Epithelial cell of esophagus (primary cell): ENCODE data around the gene TRIM17.

Experiments used
- DNase-seq: peaks from one replicate; pipeline ENCODE4 v3.0.0; 2010; ENCODE audit warnings: low read depth
- H3K4me3 ChIP-seq: 2 replicates; pipeline ENCODE4 v1.5.1; 2011; ENCODE audit warnings: mild to moderate bottlenecking, low read length, control low read depth
- TF ChIP-seq, protein P1 (sequence below): IDR thresholded peaks from 2 replicates; pipeline ENCODE4 v1.5.1; 2011; ENCODE audit warnings: low read depth, mild to moderate bottlenecking, low read length, control low read depth, inconsistent platforms; ENCODE audit not compliant: insufficient read depth; ENCODE audit errors: missing control alignments

TRIM17 gene

DNA sequence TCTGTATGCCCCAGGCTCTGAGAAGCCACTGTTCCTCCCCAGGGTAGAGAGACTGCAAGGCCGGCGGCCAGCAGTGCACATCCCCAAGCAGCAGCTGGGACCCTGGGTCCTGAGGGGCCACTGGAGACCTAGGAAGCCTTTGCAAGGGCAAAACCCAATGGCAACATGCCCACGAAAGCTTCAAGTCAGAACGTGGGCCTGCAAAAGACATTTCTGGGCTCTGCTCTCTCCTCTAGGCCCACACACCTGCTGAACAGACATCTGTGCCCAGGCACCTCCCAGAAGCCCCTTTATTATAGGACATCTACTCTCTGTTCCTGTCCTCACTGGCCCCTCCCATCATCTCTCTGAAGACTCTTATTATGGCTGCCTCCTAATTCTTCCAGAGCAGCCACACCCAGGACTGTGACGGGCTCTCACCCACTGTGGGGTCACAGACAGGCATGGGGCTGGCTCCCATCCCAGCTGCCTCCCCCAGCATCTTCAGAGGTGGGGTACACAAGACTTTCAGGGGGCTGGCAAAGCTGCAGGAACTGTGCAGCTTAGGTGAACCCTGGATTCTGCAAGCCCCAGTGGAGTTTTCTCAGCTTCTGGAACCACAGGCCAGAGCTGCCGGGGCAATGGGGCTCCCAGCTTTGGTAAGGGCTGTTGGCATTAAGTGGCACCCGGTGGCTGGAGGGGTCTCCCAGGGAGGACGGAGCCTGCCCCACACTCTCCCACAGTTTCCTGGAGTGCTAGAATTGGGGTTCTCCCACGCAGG is 22.7 kb downstream of the TRIM17 start:
- no peak for DNase-seq
- TF ChIP-seq, protein P1, sequence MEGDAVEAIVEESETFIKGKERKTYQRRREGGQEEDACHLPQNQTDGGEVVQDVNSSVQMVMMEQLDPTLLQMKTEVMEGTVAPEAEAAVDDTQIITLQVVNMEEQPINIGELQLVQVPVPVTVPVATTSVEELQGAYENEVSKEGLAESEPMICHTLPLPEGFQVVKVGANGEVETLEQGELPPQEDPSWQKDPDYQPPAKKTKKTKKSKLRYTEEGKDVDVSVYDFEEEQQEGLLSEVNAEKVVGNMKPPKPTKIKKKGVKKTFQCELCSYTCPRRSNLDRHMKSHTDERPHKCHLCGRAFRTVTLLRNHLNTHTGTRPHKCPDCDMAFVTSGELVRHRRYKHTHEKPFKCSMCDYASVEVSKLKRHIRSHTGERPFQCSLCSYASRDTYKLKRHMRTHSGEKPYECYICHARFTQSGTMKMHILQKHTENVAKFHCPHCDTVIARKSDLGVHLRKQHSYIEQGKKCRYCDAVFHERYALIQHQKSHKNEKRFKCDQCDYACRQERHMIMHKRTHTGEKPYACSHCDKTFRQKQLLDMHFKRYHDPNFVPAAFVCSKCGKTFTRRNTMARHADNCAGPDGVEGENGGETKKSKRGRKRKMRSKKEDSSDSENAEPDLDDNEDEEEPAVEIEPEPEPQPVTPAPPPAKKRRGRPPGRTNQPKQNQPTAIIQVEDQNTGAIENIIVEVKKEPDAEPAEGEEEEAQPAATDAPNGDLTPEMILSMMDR: no peak
- no peak overlapping the region for H3K4me3 ChIP-seq

DNA sequence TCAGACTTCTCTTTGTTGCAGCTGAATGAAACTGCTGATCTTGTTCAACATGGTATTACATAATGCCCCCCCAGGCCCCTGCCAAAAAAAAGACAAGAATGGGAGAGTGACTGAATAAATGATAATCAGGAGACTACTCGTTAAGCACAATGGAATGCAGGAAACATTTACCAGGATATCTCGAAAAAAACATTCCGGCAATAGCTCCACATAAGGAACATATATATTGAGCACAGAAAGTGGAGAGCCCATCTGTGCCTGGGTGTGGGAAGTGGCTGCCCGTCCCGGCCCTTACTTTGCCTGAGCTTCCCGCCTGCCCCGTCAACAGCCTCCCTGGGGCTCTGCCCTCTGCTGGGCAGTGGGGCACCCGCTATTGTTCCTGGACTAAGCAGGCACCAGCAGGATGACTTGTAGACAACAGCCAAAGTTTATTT is 23.4 kb downstream of the TRIM17 start:
- DNase-seq: peak; percentile 63
- TF ChIP-seq, protein P1: peak; percentile 60

DNA sequence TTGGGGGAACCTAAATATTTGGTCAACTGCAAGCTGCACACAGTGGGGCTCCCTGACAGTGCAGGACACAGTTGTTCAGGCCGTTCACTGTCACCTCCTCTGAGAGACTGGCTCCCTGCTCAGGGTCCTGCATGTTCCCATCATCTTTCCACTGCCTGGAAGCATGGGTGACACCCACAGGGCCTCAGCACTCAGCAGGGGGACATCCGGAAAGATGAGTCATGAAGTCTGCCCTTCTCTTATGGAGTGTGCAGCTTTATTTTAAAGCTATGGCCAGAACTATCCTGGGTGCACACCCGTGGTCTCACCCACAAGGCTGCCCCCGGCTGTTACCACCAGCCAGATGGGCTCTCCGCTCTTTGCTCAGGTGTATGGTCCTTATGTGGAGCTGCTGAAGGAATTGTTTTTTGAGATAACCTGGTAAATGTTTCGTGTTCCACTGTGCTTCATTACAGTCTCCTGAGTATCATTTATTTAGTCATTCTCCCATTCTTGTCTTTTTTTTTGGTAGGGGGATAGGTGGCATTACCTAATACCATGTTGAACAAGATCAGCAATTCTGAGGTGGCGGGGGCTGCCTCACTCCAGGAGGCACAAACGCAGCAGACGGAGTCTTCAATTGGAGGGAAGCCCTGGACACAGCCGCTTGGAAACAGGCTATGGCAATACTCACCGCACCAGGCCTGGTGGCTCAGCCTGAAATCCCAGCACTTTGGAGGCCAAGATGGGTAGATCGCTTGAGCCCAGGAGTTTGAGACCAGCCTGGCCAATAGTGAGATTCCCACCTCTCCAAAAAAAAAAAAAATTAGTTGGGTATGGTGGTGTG is 24.3 kb downstream of the TRIM17 start:
- no peak overlapping the region for H3K4me3 ChIP-seq
- no peak for DNase-seq
- TF ChIP-seq, protein P1: no peak

More for the DNA sequence above, 23.4 kb downstream of the TRIM17 start:
- no peak overlapping the region for H3K4me3 ChIP-seq

DNA sequence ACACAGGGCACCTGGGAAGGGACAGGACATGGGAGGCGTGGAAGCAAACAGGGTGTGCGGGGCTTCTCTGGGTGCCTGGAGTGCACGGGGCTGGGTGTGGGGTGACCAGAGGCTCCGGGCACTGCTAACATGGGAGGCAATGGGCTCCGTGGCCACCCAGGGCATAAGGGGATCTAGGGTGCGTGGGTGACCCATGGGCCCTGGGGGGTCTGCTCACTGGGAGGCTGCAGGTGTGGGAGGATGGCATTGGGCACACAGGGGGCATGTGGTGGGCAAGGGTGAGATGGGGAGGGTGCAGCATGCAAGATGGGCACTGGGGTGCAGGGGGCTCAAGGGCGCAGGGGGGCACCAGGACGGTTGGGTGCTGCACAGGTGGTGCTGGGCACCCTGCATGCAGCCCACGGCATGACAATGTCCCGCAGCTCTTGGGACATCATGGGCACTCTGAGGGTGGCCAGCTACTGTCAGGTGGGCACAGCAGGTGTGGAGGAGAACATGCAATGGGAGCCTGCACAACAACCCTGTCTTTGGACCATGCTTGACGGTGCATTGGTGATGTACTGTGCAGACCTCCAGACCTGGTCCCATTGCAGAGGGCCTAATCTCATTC is 25.1 kb downstream of the TRIM17 start:
- no peak overlapping the region for H3K4me3 ChIP-seq
- DNase-seq: no peak
- TF ChIP-seq, protein P1: no peak

DNA sequence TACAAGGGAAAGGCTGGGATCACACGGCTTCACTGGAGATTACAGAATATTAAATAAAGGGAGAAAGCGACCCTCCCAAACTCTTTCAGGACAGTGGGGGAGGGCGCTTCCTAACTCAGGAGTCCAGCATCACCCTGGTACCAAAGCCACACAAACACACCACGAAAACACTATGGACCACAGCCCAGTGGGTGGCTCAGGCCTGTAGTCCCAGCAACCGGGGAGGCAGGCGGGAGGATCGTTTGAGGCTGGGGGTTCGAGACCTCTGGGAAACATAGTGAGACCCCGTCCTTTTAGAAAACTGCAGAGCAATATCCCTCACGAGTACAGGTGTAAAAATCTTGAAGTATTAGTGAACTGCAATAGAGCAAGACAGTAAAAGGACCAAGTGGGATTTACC is 26.0 kb downstream of the TRIM17 start:
- H3K4me3 ChIP-seq: no peak overlapping the region
- TF ChIP-seq, protein P1: no peak
- DNase-seq: no peak

DNA sequence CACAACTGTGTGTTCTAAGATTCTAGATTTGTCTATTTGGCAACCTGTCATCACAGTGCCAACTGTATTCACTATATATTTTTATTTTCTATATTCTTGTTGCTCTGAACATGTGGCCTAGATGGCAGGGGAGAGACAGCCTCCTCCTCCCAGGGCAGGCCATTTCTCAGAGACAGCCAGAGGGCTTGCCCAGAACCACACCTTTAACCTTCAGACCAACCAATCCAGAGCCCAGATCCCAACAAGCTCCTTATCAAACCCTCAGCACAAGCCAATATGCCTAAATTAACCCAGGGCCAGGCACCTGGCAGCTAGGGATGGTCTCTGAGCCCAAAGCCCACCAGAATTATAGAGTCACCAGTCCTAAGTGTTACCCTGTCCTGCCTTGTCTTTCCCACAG is 29.3 kb downstream of the TRIM17 start:
- TF ChIP-seq, protein P1: no peak
- DNase-seq: no peak
- H3K4me3 ChIP-seq: no peak overlapping the region
